GM18907 (cell line): ENCODE data around the gene ZBTB34.

Source experiments
- ATAC-seq: cut with Tn5 transposase; IDR thresholded peaks from one replicate; pipeline ENCODE4 v1.9.1; 2021; ENCODE audit warnings: mild to moderate bottlenecking, moderate library complexity; ENCODE audit not compliant: unreplicated experiment

Gene ZBTB34

GRCh38 chr9:126875756-126876510 is 15.5 kb downstream of the ZBTB34 start:
- ATAC-seq: no peak

- no peak for ATAC-seq
These were observed 16.1 kb downstream of the ZBTB34 start for GRCh38 chr9:126876531-126876930.

- ATAC-seq: no peak
These were observed 17.0 kb downstream of the ZBTB34 start for GRCh38 chr9:126877418-126877817.

- ATAC-seq: no peak
These were observed 18.8 kb downstream of the ZBTB34 start for GRCh38 chr9:126879288-126879687.

- no peak for ATAC-seq
These were observed 19.9 kb downstream of the ZBTB34 start for GRCh38 chr9:126880226-126880946.

GRCh38 chr9:126880947-126881332 is 20.5 kb downstream of the ZBTB34 start:
- ATAC-seq: no peak

GRCh38 chr9:126882746-126883145 is 22.3 kb downstream of the ZBTB34 start:
- no peak for ATAC-seq

GRCh38 chr9:126883636-126884035 is 23.2 kb downstream of the ZBTB34 start:
- no peak for ATAC-seq

GRCh38 chr9:126885131-126885641 is 24.7 kb downstream of the ZBTB34 start:
- no peak for ATAC-seq

- ATAC-seq: no peak
These were observed 25.8 kb downstream of the ZBTB34 start for GRCh38 chr9:126886034-126886822.

- no peak for ATAC-seq
These were observed 26.5 kb downstream of the ZBTB34 start for GRCh38 chr9:126886897-126887296.

GRCh38 chr9:126891676-126892075 is 31.2 kb downstream of the ZBTB34 start:
- ATAC-seq: no peak

GRCh38 chr9:126893079-126893478 is 32.6 kb downstream of the ZBTB34 start:
- ATAC-seq: no peak

GRCh38 chr9:126894052-126894603 is 33.7 kb downstream of the ZBTB34 start:
- ATAC-seq: no peak

GRCh38 chr9:126902210-126902609 is 41.8 kb downstream of the ZBTB34 start:
- no peak for ATAC-seq

GRCh38 chr9:126904586-126904985 is 44.1 kb downstream of the ZBTB34 start:
- no peak for ATAC-seq

- no peak for ATAC-seq
These were observed 45.7 kb downstream of the ZBTB34 start for GRCh38 chr9:126906091-126906490.

- ATAC-seq: no peak
These were observed 46.6 kb downstream of the ZBTB34 start for GRCh38 chr9:126907058-126907457.

GRCh38 chr9:126914458-126915280 is 54.2 kb downstream of the ZBTB34 start, which contains the start of gene RALGPS1:
TSS of gene RALGPS1 (plus strand) at chr9:126914782. CDS start at chr9:126962290, 47,508 bp downstream.
- ATAC-seq: peak; percentile 95

- ATAC-seq: peak; percentile 14
These were observed 54.9 kb downstream of the ZBTB34 start for GRCh38 chr9:126915281-126915816.
